Gastrocnemius medialis (tissue), 4 donors: ENCODE measurements around the gene PARP8. TPM values are rescaled to one million over a fixed set of nuclear protein-coding genes. Genes with fewer than 3 reads are reported as not detected.

Experiments used
- ATAC-seq, 2 donors: fragments of 150-250 bp; one replicate each; pipeline ENCODE4 v1.9.1; 2016
- DNase-seq, 2 donors: peaks; one replicate each; pipeline ENCODE4 v3.0.0-alpha.2; 2019
- H3K27ac ChIP-seq, 4 donors: fragments of 200-600 bp; sonication (generic); 1 replicate in 1 of 4; 2 replicates in 3 of 4; pipeline ENCODE4 v1.5.1; 2016 to 2018; ENCODE audit warnings: mild to moderate bottlenecking in 2 of 4, moderate library complexity in 1 of 4
- H3K27me3 ChIP-seq, 3 donors: fragments of 200-600 bp; sonication (generic) in 2 of 3; 1 replicate in 1 of 3; 2 replicates in 2 of 3; pipeline versions ENCODE4 v1.5.1 to v1.6.0; 2016 to 2019; ENCODE audit warnings: mild to moderate bottlenecking in 1 of 3, moderate library complexity in 1 of 3
- H3K36me3 ChIP-seq, 2 donors: fragments of 200-600 bp; sonication (generic) in 1 of 2; one replicate each; pipeline ENCODE4 v1.5.1; 2017 to 2018
- H3K4me1 ChIP-seq, 2 donors: fragments of 200-600 bp; sonication (generic) in 1 of 2; one replicate each; pipeline ENCODE4 v1.5.1; 2016 to 2017; ENCODE audit warnings: mild to moderate bottlenecking in 2 of 2
- H3K4me3 ChIP-seq, 4 donors: fragments of 200-600 bp; sonication (generic) in 3 of 4; 1 replicate in 1 of 4; 2 replicates in 3 of 4; pipeline ENCODE4 v1.5.1; 2016 to 2019; ENCODE audit warnings: mild to moderate bottlenecking in 2 of 4
- H3K9me3 ChIP-seq, 3 donors: fragments of 200-600 bp; sonication (generic) in 2 of 3; 1 replicate in 1 of 3; 2 replicates in 2 of 3; pipeline ENCODE4 v1.5.1; 2016 to 2019
- CTCF ChIP-seq, 5 experiments: fragments of 450-650 bp in 3 of 5; fragments of 200-600 bp in 2 of 5; sonication (generic) in 2 of 5; IDR thresholded peaks in 4 of 5; conservative IDR thresholded peaks in 1 of 5; 1 replicate in 4 of 5; 2 replicates in 1 of 5; pipeline ENCODE4 v1.5.1; 2016 to 2019; ENCODE audit warnings: antibody characterized with exemption in 5 of 5, mild to moderate bottlenecking in 3 of 5, moderate library complexity in 3 of 5
- POLR2A ChIP-seq, 2 donors: fragments of 450-650 bp; IDR thresholded peaks; one replicate each; pipeline ENCODE4 v1.6.1; 2017; ENCODE audit warnings: antibody characterized with exemption in 2 of 2, mild to moderate bottlenecking in 2 of 2, moderate library complexity in 2 of 2
- in situ Hi-C, 4 donors: fragments of 200-750 bp; cut with MboI; loops; one replicate each; pipeline versions ENCODE4 v1.15.0 to v1.8.0; 2017; ENCODE audit warnings: low sequenced_read_pairs in 4 of 4
- intact Hi-C: fragments of 100-400 bp; cut with DNase I; formaldehyde crosslinking; loops from one replicate; pipeline ENCODE4 v1.15.1; 2023; ENCODE audit warnings: low total_unique reads
- total RNA-seq, 4 donors: library from RNA; depleted of rRNA; stranded (reverse); fragments of >200 nt; gene quantifications; one replicate each; pipeline versions ENCODE4 v1.1.0 to v1.2.3, GENCODE V29; 2016

The PARP8 gene
- total RNA-seq, 4 donors from 2014 or later: 1.0 to 1.9 (median 1.5) TPM

- no peak for TF ChIP-seq CTCF (IDR thresholded peaks at IDR 0.05 in 4 of 5, conservative IDR thresholded peaks at IDR 0.05 in 1 of 5)
- TF ChIP-seq POLR2A (IDR thresholded peaks at IDR 0.05): no peak
- Histone ChIP-seq H3K9me3 (no peaks in the 10 kb centered on the region), H3K4me1 (no peaks in the 10 kb centered on the region), H3K4me3 (no peak overlapping the region), H3K27ac (no peak overlapping the region), H3K27me3 (no peaks in the 10 kb centered on the region), H3K36me3 (no peaks in the 10 kb centered on the region)
- intact Hi-C loops: no loop called here
- in situ Hi-C loops: no loop called here
- DNase-seq (no peak), ATAC-seq (no peak)
Observed at GRCh38 chr5:50814556-50814955, 148.1 kb downstream of the PARP8 start.

DNA sequence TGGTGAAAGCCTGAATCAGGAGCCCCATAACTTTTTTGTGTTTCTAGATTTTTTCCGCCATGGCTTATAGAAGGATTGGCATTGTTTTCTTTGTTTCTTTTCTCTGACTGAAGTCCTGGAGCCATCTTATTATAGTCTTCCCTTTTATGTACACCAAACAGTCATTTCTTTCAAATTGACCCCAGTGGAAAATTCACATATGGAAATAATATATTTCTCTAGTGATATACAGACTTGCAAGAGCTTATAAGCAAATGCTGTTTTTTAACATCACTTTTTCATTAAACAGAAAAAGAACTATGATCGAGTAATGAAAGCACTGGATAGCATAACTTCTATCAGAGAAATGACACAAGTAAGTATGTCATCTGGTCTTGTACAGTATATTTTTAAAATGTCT lies 155.6 kb downstream of the PARP8 start:
- Histone ChIP-seq H3K27ac (no peak overlapping the region), H3K27me3 (no peaks in the 10 kb centered on the region), H3K4me1 (no peaks in the 10 kb centered on the region), H3K4me3 (no peak overlapping the region), H3K36me3 (no peaks in the 10 kb centered on the region), H3K9me3 (no peaks in the 10 kb centered on the region)
- in situ Hi-C loops: no loop called here
- no peak for TF ChIP-seq POLR2A (IDR thresholded peaks at IDR 0.05)
- no peak for TF ChIP-seq CTCF (IDR thresholded peaks at IDR 0.05 in 4 of 5, conservative IDR thresholded peaks at IDR 0.05 in 1 of 5)
- no peak for ATAC-seq
- intact Hi-C loops: no loop called here
- no peak for DNase-seq

GRCh38 chr5:50822761-50823160 lies 156.3 kb downstream of the PARP8 start:
- no peak overlapping the region for H3K27ac ChIP-seq
- no peak for ATAC-seq

GRCh38 chr5:50823568-50823967 lies 157.1 kb downstream of the PARP8 start:
- H3K9me3 ChIP-seq: no peaks in the 10 kb centered on the region
- ATAC-seq (no peak), DNase-seq (no peak)
- in situ Hi-C loops: no loop called here
- H3K4me3 ChIP-seq: no peak overlapping the region
- H3K36me3 ChIP-seq: no peaks in the 10 kb centered on the region
- intact Hi-C loops: no loop called here
- no peak for TF ChIP-seq POLR2A (IDR thresholded peaks at IDR 0.05)
- no peak for TF ChIP-seq CTCF (IDR thresholded peaks at IDR 0.05 in 4 of 5, conservative IDR thresholded peaks at IDR 0.05 in 1 of 5)
- no peaks in the 10 kb centered on the region for H3K27me3 ChIP-seq
- H3K27ac ChIP-seq: no peak overlapping the region
- no peaks in the 10 kb centered on the region for H3K4me1 ChIP-seq

More at GRCh38 chr5:50822761-50823160, 156.3 kb downstream of the PARP8 start:
- H3K9me3 ChIP-seq: no peaks in the 10 kb centered on the region
- H3K27me3 ChIP-seq: no peaks in the 10 kb centered on the region
- DNase-seq: no peak
- no peak overlapping the region for H3K4me3 ChIP-seq
- in situ Hi-C loops (no loop called here), intact Hi-C loops (no loop called here)
- H3K36me3 ChIP-seq: no peaks in the 10 kb centered on the region
- no peaks in the 10 kb centered on the region for H3K4me1 ChIP-seq
- no peak for TF ChIP-seq CTCF (IDR thresholded peaks at IDR 0.05 in 4 of 5, conservative IDR thresholded peaks at IDR 0.05 in 1 of 5)
- no peak for TF ChIP-seq POLR2A (IDR thresholded peaks at IDR 0.05)

GRCh38 chr5:50824109-50824508 lies 157.7 kb downstream of the PARP8 start:
- ATAC-seq (no peak), DNase-seq (no peak)
- intact Hi-C loops: no loop called here
- in situ Hi-C loops: no loop called here
- Histone ChIP-seq H3K9me3 (no peaks in the 10 kb centered on the region), H3K27ac (no peak overlapping the region), H3K4me3 (no peak overlapping the region), H3K27me3 (no peaks in the 10 kb centered on the region), H3K4me1 (no peaks in the 10 kb centered on the region), H3K36me3 (no peaks in the 10 kb centered on the region)
- TF ChIP-seq CTCF (IDR thresholded peaks at IDR 0.05 in 4 of 5, conservative IDR thresholded peaks at IDR 0.05 in 1 of 5): no peak
